Thyroid gland (tissue), 4 donors: ENCODE results near the gene ZNF365. TPM values are rescaled to one million over a fixed set of nuclear protein-coding genes. Genes with fewer than 3 reads are reported as not detected.

Experiments used
- DNase-seq, 2 donors: peaks; one replicate each; pipeline ENCODE4 v3.0.0-alpha.2; 2019
- H3K27ac ChIP-seq, 3 donors: fragments of 200-600 bp; sonication (generic); 1 replicate in 2 of 3; 2 replicates in 1 of 3; pipeline ENCODE4 v1.5.1; 2016 to 2019; ENCODE audit warnings: mild to moderate bottlenecking in 1 of 3, moderate library complexity in 1 of 3
- H3K27me3 ChIP-seq: fragments of 200-600 bp; sonication (generic); one replicate; pipeline ENCODE4 v1.5.1; 2019
- H3K36me3 ChIP-seq, 2 donors: fragments of 200-600 bp; sonication (generic); one replicate each; pipeline ENCODE4 v1.5.1; 2016 to 2019
- H3K4me1 ChIP-seq, 2 donors: fragments of 200-600 bp; sonication (generic); one replicate each; pipeline ENCODE4 v1.5.1; 2017 to 2019
- H3K4me3 ChIP-seq, 3 donors: fragments of 200-600 bp; sonication (generic); replicated peaks in 1 of 3; 1 replicate in 2 of 3; 2 replicates in 1 of 3; pipeline ENCODE4 v1.5.1; 2016; ENCODE audit warnings: mild to moderate bottlenecking in 1 of 3
- H3K9me3 ChIP-seq: fragments of 200-600 bp; sonication (generic); one replicate; pipeline ENCODE4 v1.5.1; 2017
- CTCF ChIP-seq, 6 experiments: fragments of 200-600 bp in 3 of 6; fragments of 450-650 bp in 3 of 6; sonication (generic) in 3 of 6; IDR thresholded peaks; one replicate each; pipeline ENCODE4 v1.5.1; 2016 to 2019; ENCODE audit warnings: antibody characterized with exemption in 6 of 6, mild to moderate bottlenecking in 2 of 6, inconsistent platforms in 1 of 6, moderate library complexity in 1 of 6
- POLR2A ChIP-seq, 2 donors: fragments of 450-650 bp; IDR thresholded peaks; one replicate each; pipeline ENCODE4 v1.6.1; 2017; ENCODE audit warnings: antibody characterized with exemption in 2 of 2, mild to moderate bottlenecking in 2 of 2, moderate library complexity in 1 of 2
- WGBS, 2 donors: methylation state at CpG; one replicate each; pipeline ENCODE4 v1.1.5; 2017; 5-methylcytosine and 5-hydroxymethylcytosine counted together
- intact Hi-C: fragments of 100-400 bp; cut with DNase I; formaldehyde crosslinking; loops from one replicate; pipeline ENCODE4 v1.15.1; 2023
- total RNA-seq, 4 donors: library from RNA; depleted of rRNA; stranded (reverse); fragments of >200 nt; gene quantifications; one replicate each; pipeline ENCODE4 v1.2.3, GENCODE V29; 2016

ZNF365 gene
- total RNA-seq, 4 donors from 2014 or later, result 0.63 to 1.2 TPM; not detected in 2

- Histone ChIP-seq H3K27me3 (no peaks in the 10 kb centered on the region), H3K9me3 (no peaks in the 10 kb centered on the region), H3K4me3 (no peak overlapping the region), H3K27ac (no peak overlapping the region), H3K4me1 (no peaks in the 10 kb centered on the region), H3K36me3 (no peaks in the 10 kb centered on the region)
- intact Hi-C loops, result no loop called here
- no peak for DNase-seq
- 87 to 88% methylated on average over 4 of the region's 4 CpGs for WGBS, 2 donors
- TF ChIP-seq POLR2A (IDR thresholded peaks at IDR 0.05) (no peak), CTCF (IDR thresholded peaks at IDR 0.05) (no peak)
Observed at GRCh38 chr10:62382831-62383230, 8.7 kb downstream of the ZNF365 start.

GRCh38 chr10:62384057-62384446, 9.9 kb downstream of the ZNF365 start:
- no peak for DNase-seq
- intact Hi-C loops, result no loop called here
- H3K9me3 ChIP-seq, result no peaks in the 10 kb centered on the region
- no peak overlapping the region for H3K27ac ChIP-seq
- WGBS, 2 donors, result 87 to 91% methylated on average over 5 of the region's 5 CpGs
- H3K4me3 ChIP-seq, result no peak overlapping the region
- H3K27me3 ChIP-seq, result no peaks in the 10 kb centered on the region
- TF ChIP-seq CTCF (IDR thresholded peaks at IDR 0.05) (no peak), POLR2A (IDR thresholded peaks at IDR 0.05) (no peak)
- H3K4me1 ChIP-seq, result no peaks in the 10 kb centered on the region
- no peaks in the 10 kb centered on the region for H3K36me3 ChIP-seq

GRCh38 chr10:62384447-62385081, 10.4 kb downstream of the ZNF365 start:
- no peaks in the 10 kb centered on the region for H3K36me3 ChIP-seq
- no peak for DNase-seq
- H3K4me3 ChIP-seq, result no peak overlapping the region
- WGBS, 2 donors, result 83 to 86% methylated on average over 4 of the region's 4 CpGs
- no peaks in the 10 kb centered on the region for H3K27me3 ChIP-seq
- intact Hi-C loops, result no loop called here
- no peaks in the 10 kb centered on the region for H3K9me3 ChIP-seq
- no peaks in the 10 kb centered on the region for H3K4me1 ChIP-seq
- TF ChIP-seq POLR2A (IDR thresholded peaks at IDR 0.05), result no peak
- no peak for TF ChIP-seq CTCF (IDR thresholded peaks at IDR 0.05)
- H3K27ac ChIP-seq, result no peak overlapping the region

- 85 to 91% methylated on average over 4 of the region's 4 CpGs for WGBS, 2 donors
- intact Hi-C loops, result no loop called here
- Histone ChIP-seq H3K4me1 (no peaks in the 10 kb centered on the region), H3K27ac (no peak overlapping the region), H3K27me3 (no peaks in the 10 kb centered on the region), H3K9me3 (no peaks in the 10 kb centered on the region), H3K4me3 (no peak overlapping the region), H3K36me3 (no peaks in the 10 kb centered on the region)
- TF ChIP-seq CTCF (IDR thresholded peaks at IDR 0.05) (no peak), POLR2A (IDR thresholded peaks at IDR 0.05) (no peak)
- no peak for DNase-seq
Observed at GRCh38 chr10:62386356-62387320, 12.5 kb downstream of the ZNF365 start.

- TF ChIP-seq CTCF (IDR thresholded peaks at IDR 0.05), result no peak
- TF ChIP-seq POLR2A (IDR thresholded peaks at IDR 0.05), result no peak
- 90 to 91% methylated on average over 9 of the region's 9 CpGs for WGBS, 2 donors
Observed at GRCh38 chr10:62388328-62388727, 14.2 kb downstream of the ZNF365 start.

More at GRCh38 chr10:62388328-62388727, 14.2 kb downstream of the ZNF365 start:
- Histone ChIP-seq H3K27ac (no peak overlapping the region), H3K4me3 (no peak overlapping the region), H3K4me1 (no peaks in the 10 kb centered on the region), H3K27me3 (no peaks in the 10 kb centered on the region), H3K9me3 (no peaks in the 10 kb centered on the region), H3K36me3 (no peaks in the 10 kb centered on the region)
- intact Hi-C loops, result no loop called here
- no peak for DNase-seq
